ENCODE data around the gene OR4K1.

OR4K1 gene, protein sequence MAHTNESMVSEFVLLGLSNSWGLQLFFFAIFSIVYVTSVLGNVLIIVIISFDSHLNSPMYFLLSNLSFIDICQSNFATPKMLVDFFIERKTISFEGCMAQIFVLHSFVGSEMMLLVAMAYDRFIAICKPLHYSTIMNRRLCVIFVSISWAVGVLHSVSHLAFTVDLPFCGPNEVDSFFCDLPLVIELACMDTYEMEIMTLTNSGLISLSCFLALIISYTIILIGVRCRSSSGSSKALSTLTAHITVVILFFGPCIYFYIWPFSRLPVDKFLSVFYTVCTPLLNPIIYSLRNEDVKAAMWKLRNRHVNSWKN

DNA sequence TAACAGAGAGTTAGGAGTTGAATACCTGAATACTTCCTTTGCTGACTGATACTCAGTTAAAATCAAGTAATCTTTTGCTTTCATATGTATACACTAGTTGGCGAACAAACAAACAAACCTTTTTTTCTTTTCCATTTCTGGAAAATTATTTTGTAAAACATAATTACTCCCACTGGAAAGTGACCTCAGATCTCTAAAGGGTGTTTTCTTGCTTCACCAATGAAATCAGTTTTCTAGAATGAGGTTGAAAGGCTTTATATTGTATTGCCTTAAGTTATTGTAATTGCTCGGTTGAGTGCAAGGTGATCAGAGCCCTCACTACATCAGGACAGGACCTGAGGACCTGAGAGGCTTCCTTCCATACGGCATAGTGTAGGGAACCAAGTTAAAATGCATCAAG lies at the start of gene OR4K1:
OR4K1 (plus strand) TSS at position 301 of the 400 bp plus-strand sequence. CDS start 4,750 bp downstream, outside the sequence.
- Histone ChIP-seq H3K27me3 (ENCODE audit: control insufficient read depth, insufficient read depth, low read length) (no peaks in the 10 kb centered on the region), H3K36me3 (ENCODE audit: control insufficient read depth, insufficient read depth, low read length) (no peaks in the 10 kb centered on the region), H3K9me3 (ENCODE audit: control insufficient read depth, insufficient read depth, low read length) (peaks cover 36% of the 10 kb centered on the region), H3K4me3 (ENCODE audit: low read depth, low read length) (no peak within 1 kb of the TSS), H3K4me1 (ENCODE audit: control insufficient read depth, insufficient read depth, low read length) (no peaks in the 10 kb centered on the region), H3K9ac (ENCODE audit: low read depth, low read length) (no peak within 1 kb of the TSS)

DNA sequence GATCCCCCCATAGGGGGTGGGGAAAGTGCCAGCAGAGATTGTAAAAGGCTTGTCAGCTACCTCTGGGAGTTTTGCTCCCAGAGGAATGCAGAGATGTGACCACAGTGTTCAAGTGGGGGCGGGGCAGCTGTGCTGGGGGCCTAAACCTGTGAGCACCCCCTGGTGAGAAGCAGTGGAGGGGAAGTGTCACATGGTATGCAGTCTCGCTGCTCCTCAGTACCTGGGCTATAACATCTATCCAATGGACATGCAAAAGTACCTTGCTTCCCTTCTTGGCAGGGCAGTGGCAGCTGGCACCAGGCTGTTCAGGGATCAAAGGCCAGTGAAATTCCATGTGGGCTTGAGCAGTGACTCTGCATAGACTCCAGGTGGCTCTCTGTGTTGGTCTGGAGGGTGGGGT lies 35.4 kb upstream of the OR4K1 start:
- H3K4me3 ChIP-seq (ENCODE audit: low read depth, low read length) = no peak overlapping the region
- no peaks in the 10 kb centered on the region for H3K4me1 ChIP-seq (ENCODE audit: control insufficient read depth, insufficient read depth, low read length)
- peaks cover 62% of the 10 kb centered on the region for H3K9me3 ChIP-seq (ENCODE audit: control insufficient read depth, insufficient read depth, low read length)
- no peaks in the 10 kb centered on the region for H3K27me3 ChIP-seq (ENCODE audit: control insufficient read depth, insufficient read depth, low read length)
- H3K36me3 ChIP-seq (ENCODE audit: control insufficient read depth, insufficient read depth, low read length) = no peaks in the 10 kb centered on the region
- no peak overlapping the region for H3K9ac ChIP-seq (ENCODE audit: low read depth, low read length)

DNA sequence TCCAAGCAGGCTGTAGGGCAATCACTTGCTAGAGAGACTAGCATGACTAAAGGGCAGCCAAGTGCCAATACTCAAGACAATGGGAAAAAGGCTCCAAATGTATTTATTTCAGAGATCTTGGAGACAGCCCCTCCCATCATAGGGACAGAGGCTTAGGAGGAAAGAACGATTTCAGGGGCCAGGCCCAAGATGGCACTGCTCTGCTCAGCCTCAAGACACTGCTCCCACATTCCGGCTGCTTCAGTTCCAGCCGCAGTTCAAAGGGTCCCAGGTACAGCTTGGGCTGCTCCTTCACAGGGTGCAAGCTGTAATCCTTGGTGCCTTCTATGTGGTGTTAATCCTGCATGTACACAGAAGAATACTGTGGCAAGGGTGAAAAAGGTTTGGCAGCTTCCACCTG lies 29.7 kb upstream of the OR4K1 start:
- Histone ChIP-seq H3K27me3 (ENCODE audit: control insufficient read depth, insufficient read depth, low read length) (no peaks in the 10 kb centered on the region), H3K9me3 (ENCODE audit: control insufficient read depth, insufficient read depth, low read length) (peaks cover 52% of the 10 kb centered on the region), H3K4me1 (ENCODE audit: control insufficient read depth, insufficient read depth, low read length) (no peaks in the 10 kb centered on the region), H3K4me3 (ENCODE audit: low read depth, low read length) (no peak overlapping the region), H3K36me3 (ENCODE audit: control insufficient read depth, insufficient read depth, low read length) (no peaks in the 10 kb centered on the region), H3K9ac (ENCODE audit: low read depth, low read length) (no peak overlapping the region)

DNA sequence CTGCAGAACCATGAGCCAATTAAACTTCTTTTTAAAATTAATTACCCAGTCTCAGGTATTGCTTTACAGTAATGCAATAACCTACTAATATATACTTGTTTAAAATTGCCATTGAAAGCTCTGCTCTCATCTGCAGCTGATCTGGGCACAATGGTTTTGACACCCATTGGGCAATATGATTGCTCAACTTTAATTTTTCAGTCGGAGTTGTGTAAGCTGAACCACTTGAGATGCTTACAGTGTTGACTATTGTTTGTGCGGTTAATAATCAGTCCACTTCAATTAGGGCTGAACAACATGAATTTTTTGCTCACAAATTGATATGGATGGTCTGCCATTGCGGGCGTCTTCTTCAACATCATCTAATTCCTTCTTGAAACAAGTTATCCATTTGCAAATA lies 28.3 kb upstream of the OR4K1 start:
- H3K9me3 ChIP-seq (ENCODE audit: control insufficient read depth, insufficient read depth, low read length) = peaks cover 40% of the 10 kb centered on the region
- H3K4me1 ChIP-seq (ENCODE audit: control insufficient read depth, insufficient read depth, low read length) = no peaks in the 10 kb centered on the region
- H3K27me3 ChIP-seq (ENCODE audit: control insufficient read depth, insufficient read depth, low read length) = no peaks in the 10 kb centered on the region
- no peaks in the 10 kb centered on the region for H3K36me3 ChIP-seq (ENCODE audit: control insufficient read depth, insufficient read depth, low read length)
- no peak overlapping the region for H3K4me3 ChIP-seq (ENCODE audit: low read depth, low read length)
- H3K9ac ChIP-seq (ENCODE audit: low read depth, low read length) = no peak overlapping the region

DNA sequence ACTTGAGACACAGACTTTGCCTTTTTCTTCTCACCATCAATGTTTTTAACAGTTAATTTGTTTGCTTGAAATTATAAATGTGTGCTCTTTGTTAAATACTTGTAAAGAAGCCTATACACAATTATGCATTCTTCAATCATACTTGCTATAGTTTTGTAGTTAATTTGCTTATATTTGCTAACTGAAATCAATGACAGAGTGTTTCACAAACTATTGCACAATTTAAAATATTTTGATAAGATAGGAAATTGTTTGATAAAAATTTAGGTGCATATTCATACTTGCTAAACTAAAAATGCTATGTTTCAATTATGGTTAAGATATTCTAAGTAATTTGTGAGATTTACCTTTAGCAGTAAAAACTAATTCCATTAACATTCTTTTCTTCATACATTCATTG lies 24.1 kb upstream of the OR4K1 start:
- peaks cover 28% of the 10 kb centered on the region for H3K9me3 ChIP-seq (ENCODE audit: control insufficient read depth, insufficient read depth, low read length)
- no peak overlapping the region for H3K9ac ChIP-seq (ENCODE audit: low read depth, low read length)
- H3K36me3 ChIP-seq (ENCODE audit: control insufficient read depth, insufficient read depth, low read length) = no peaks in the 10 kb centered on the region
- no peak overlapping the region for H3K4me3 ChIP-seq (ENCODE audit: low read depth, low read length)
- no peaks in the 10 kb centered on the region for H3K4me1 ChIP-seq (ENCODE audit: control insufficient read depth, insufficient read depth, low read length)
- H3K27me3 ChIP-seq (ENCODE audit: control insufficient read depth, insufficient read depth, low read length) = no peaks in the 10 kb centered on the region

DNA sequence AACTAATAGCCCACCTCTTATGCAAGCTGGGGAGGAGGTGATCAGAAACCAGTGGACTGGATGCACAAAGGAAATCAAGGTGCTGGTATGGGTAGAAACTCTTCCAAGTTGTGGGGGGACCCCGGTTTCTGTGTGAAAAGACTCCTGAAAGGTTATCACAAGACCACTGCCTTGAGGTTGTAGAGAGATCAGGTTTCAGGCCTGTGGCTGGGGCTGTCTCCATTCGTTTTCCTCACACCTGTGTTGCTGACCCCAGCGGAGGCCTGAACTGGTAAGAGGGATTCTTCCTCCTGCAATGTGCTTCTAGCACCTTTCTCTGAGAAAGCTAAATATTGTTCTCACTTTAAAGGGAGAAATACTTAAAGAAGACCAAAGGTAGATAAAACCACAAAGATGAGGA lies 19.6 kb upstream of the OR4K1 start:
- Histone ChIP-seq H3K9ac (ENCODE audit: low read depth, low read length) (no peak overlapping the region), H3K9me3 (ENCODE audit: control insufficient read depth, insufficient read depth, low read length) (peaks cover 25% of the 10 kb centered on the region), H3K4me1 (ENCODE audit: control insufficient read depth, insufficient read depth, low read length) (no peaks in the 10 kb centered on the region), H3K27me3 (ENCODE audit: control insufficient read depth, insufficient read depth, low read length) (no peaks in the 10 kb centered on the region), H3K4me3 (ENCODE audit: low read depth, low read length) (no peak overlapping the region), H3K36me3 (ENCODE audit: control insufficient read depth, insufficient read depth, low read length) (no peaks in the 10 kb centered on the region)

DNA sequence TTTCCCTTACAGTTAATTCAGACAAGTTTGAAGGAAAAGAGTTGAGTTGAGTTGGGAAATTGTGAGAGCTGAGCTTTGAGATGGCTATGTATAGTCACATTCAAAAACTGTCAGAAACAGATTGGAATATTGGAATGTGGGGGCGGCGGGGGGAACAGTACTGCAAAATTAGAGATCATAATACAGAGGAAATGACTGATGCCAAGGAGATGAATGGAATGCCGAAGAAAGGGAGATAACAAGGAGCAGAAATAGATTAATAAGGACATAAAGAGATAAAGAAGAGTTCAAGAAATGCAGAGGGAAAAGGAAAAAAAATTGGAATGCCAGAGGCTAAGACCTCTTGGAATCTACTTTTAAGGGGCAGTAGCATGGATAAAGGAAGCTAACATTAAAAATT lies 13.5 kb upstream of the OR4K1 start:
- Histone ChIP-seq H3K4me1 (ENCODE audit: control insufficient read depth, insufficient read depth, low read length) (no peaks in the 10 kb centered on the region), H3K9ac (ENCODE audit: low read depth, low read length) (no peak overlapping the region), H3K4me3 (ENCODE audit: low read depth, low read length) (no peak overlapping the region), H3K36me3 (ENCODE audit: control insufficient read depth, insufficient read depth, low read length) (no peaks in the 10 kb centered on the region), H3K27me3 (ENCODE audit: control insufficient read depth, insufficient read depth, low read length) (no peaks in the 10 kb centered on the region), H3K9me3 (ENCODE audit: control insufficient read depth, insufficient read depth, low read length) (peaks cover 37% of the 10 kb centered on the region)

DNA sequence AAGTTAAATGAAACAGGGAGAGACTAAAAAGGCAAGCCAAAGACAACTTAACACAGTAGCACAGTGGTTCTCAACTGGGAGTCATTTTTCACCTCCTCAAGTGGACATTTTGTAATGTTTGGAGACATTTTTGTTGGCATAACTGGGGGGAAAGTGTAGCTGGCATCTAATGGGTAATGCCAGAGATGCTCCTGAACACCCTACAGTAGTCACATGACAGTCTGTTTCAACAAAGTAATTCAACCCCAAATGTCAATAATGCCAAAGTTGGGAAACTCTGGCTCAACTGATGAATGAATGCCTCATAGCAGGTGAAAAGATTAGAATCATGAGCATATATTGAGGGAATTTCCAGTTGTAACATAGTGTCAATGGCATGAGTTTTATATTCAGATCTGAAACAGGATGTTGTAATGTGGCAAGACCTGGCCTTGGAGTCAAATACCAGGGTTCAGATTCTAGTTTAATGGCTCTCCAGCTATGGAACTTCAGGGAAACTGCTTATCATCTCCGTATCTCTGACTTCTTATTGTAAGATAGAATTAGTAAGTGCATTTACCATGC lies 12.7 kb upstream of the OR4K1 start:
- Histone ChIP-seq H3K4me1 (ENCODE audit: control insufficient read depth, insufficient read depth, low read length) (no peaks in the 10 kb centered on the region), H3K9ac (ENCODE audit: low read depth, low read length) (no peak overlapping the region), H3K4me3 (ENCODE audit: low read depth, low read length) (no peak overlapping the region), H3K27me3 (ENCODE audit: control insufficient read depth, insufficient read depth, low read length) (no peaks in the 10 kb centered on the region), H3K9me3 (ENCODE audit: control insufficient read depth, insufficient read depth, low read length) (peaks cover 37% of the 10 kb centered on the region), H3K36me3 (ENCODE audit: control insufficient read depth, insufficient read depth, low read length) (no peaks in the 10 kb centered on the region)

DNA sequence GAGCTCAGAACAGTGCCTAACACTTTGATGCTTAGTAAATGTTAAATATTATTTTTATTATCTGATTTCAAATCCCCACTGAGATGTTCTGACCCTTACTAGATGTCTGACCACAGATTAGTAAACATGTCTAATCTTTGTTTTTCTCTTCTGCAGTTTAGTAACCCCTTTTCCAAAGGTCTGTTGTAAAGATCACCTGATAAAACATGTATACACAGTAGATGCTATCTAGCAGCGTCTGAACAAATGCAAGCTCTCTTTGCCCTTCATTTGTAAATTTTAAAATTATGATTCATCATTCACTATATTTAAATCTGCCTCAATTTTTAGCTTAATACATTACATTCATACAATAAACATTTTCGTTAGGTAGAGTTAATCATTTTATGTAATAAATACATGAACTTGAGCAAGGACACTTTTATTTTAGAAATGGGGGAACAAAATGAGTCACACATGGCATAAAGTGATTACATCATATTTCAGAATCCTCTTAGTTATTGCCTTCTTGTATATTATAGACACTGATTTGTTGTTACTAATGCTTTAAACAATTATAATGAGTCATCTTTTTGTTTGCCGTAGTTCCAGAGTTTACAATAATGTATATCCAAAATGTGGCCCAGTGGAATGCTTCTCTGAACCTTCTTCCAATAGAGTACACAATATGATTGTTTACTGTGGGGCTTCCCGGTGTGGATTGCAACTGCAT lies 12.0 kb upstream of the OR4K1 start:
- Histone ChIP-seq H3K4me1 (ENCODE audit: control insufficient read depth, insufficient read depth, low read length) (no peaks in the 10 kb centered on the region), H3K9me3 (ENCODE audit: control insufficient read depth, insufficient read depth, low read length) (peaks cover 37% of the 10 kb centered on the region), H3K27me3 (ENCODE audit: control insufficient read depth, insufficient read depth, low read length) (no peaks in the 10 kb centered on the region), H3K4me3 (ENCODE audit: low read depth, low read length) (no peak overlapping the region), H3K36me3 (ENCODE audit: control insufficient read depth, insufficient read depth, low read length) (no peaks in the 10 kb centered on the region), H3K9ac (ENCODE audit: low read depth, low read length) (no peak overlapping the region)

DNA sequence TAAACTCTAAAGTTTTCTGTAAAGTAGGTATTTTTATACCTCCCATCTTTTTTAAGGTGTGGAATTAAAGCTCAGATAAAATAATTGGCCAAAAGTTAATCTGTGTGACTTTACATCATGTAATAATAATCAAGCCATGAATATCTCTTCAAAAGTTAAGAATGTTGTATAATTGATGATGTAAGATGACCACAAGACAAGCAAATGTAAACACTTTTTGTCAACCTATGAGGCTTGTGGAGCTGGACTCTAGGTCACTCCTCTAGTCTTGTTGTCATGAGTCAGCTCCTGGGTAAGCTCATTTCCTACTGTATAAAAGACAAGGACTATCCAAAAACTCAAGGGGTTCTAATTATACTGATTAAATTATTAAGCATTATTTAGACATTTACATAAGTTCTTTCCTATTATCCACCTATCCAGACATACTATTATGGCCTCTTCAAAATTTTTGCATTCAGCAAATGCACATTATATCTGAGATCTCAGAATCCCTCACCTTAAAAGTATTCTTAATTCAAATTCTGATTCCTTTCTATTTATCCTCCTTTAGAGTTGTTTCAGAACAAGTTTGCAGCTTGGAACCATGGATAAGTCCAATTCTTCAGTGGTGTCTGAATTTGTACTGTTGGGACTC lies 10.6 kb upstream of the OR4K1 start, which contains the start of gene OR4K5:
OR4K5 (plus strand) TSS at position 587 of the 637 bp plus-strand sequence; CDS start at position 587, 0 bp downstream.
- Histone ChIP-seq H3K9ac (ENCODE audit: low read depth, low read length) (no peak within 1 kb of the TSS), H3K27me3 (ENCODE audit: control insufficient read depth, insufficient read depth, low read length) (no peaks in the 10 kb centered on the region), H3K4me3 (ENCODE audit: low read depth, low read length) (no peak within 1 kb of the TSS), H3K36me3 (ENCODE audit: control insufficient read depth, insufficient read depth, low read length) (no peaks in the 10 kb centered on the region), H3K4me1 (ENCODE audit: control insufficient read depth, insufficient read depth, low read length) (no peaks in the 10 kb centered on the region), H3K9me3 (ENCODE audit: control insufficient read depth, insufficient read depth, low read length) (peaks cover 39% of the 10 kb centered on the region)

DNA sequence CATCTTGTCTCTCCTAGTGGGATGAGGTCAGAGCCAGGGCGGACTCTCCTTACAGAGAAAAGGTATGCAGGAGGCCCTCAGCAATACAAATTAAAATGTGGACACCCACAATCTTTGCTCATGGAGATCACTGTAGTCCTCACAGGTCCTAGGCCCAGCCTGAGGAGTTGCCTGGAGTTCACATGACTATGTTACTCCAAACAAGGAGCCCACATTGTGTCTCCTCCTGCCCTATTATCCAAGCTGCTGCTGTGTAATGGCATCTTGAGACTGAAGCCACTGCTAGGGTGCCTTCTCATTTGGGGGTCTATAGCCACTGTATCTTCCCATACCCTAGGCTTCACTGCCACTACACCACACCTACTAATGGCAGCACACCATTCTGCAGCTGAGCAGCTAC lies 11.0 kb downstream of the OR4K1 start:
- Histone ChIP-seq H3K9me3 (ENCODE audit: control insufficient read depth, insufficient read depth, low read length) (peaks cover 20% of the 10 kb centered on the region), H3K4me3 (ENCODE audit: low read depth, low read length) (no peak overlapping the region), H3K27me3 (ENCODE audit: control insufficient read depth, insufficient read depth, low read length) (no peaks in the 10 kb centered on the region)

More for the DNA sequence above, 11.0 kb downstream of the OR4K1 start:
- Histone ChIP-seq H3K4me1 (ENCODE audit: control insufficient read depth, insufficient read depth, low read length) (no peaks in the 10 kb centered on the region), H3K36me3 (ENCODE audit: control insufficient read depth, insufficient read depth, low read length) (no peaks in the 10 kb centered on the region), H3K9ac (ENCODE audit: low read depth, low read length) (no peak overlapping the region)
